Osteoblast (primary cell): ENCODE results near the gene AGA. TPM values are rescaled to one million over a fixed set of nuclear protein-coding genes. Genes with fewer than 3 reads are reported as not detected.

Experiments used
- DNase-seq: peaks from one replicate; pipeline ENCODE4 v3.0.0; 2011; ENCODE audit warnings: low spot score, mixed read lengths; ENCODE audit not compliant: insufficient read length; ENCODE audit errors: missing footprints
- H2AFZ ChIP-seq: 2 replicates; pipeline ENCODE4 v1.6.0; 2011; ENCODE audit warnings: mild to moderate bottlenecking, low read length
- H3K27ac ChIP-seq: 2 replicates; pipeline ENCODE4 v1.5.1; 2011; ENCODE audit warnings: mild to moderate bottlenecking, low read depth, low read length, moderate library complexity
- H3K27me3 ChIP-seq: 2 replicates; pipeline ENCODE4 v1.6.0; 2012; ENCODE audit warnings: mild to moderate bottlenecking, control low read depth, inconsistent platforms, low read length, moderate library complexity; ENCODE audit not compliant: insufficient read depth
- H3K36me3 ChIP-seq: 2 replicates; pipeline ENCODE4 v1.5.1; 2011; ENCODE audit warnings: mild to moderate bottlenecking, low read length, control low read depth, moderate library complexity; ENCODE audit not compliant: insufficient read depth
- H3K4me1 ChIP-seq: 2 replicates; pipeline ENCODE4 v1.5.1; 2011; ENCODE audit warnings: mild to moderate bottlenecking, low read length, control low read depth, moderate library complexity; ENCODE audit not compliant: insufficient read depth
- H3K4me2 ChIP-seq: 2 replicates; pipeline ENCODE4 v1.6.0; 2011; ENCODE audit warnings: mild to moderate bottlenecking, low read length; ENCODE audit not compliant: insufficient read depth
- H3K4me3 ChIP-seq: fragments of 200-600 bp; sonication (generic); 3 replicates; pipeline ENCODE4 v1.5.1; 2012; ENCODE audit warnings: mild to moderate bottlenecking, low read length, inconsistent platforms; ENCODE audit not compliant: insufficient read depth
- H3K79me2 ChIP-seq: 2 replicates; pipeline ENCODE4 v1.6.0; 2012; ENCODE audit warnings: mild to moderate bottlenecking, low read length, control low read depth, inconsistent platforms; ENCODE audit not compliant: insufficient read depth
- H3K9me3 ChIP-seq: 2 replicates; pipeline ENCODE4 v1.5.1; 2011; ENCODE audit warnings: low read depth, low read length, control low read depth
- H4K20me1 ChIP-seq: 2 replicates; pipeline ENCODE4 v1.6.0; 2012; ENCODE audit warnings: mild to moderate bottlenecking, low read length, control low read depth; ENCODE audit not compliant: insufficient read depth
- CTCF ChIP-seq: IDR thresholded peaks from 2 replicates; pipeline ENCODE4 v1.5.1; 2011; ENCODE audit warnings: mild to moderate bottlenecking, low read depth, low read length, moderate library complexity; ENCODE audit errors: extremely low read depth
- total RNA-seq: library from RNA; depleted of rRNA; stranded (reverse); fragments of >200 nt; gene quantifications from 2 replicates; pipeline ENCODE4 v1.2.3, GENCODE V29; 2012

The AGA gene
- total RNA-seq, 1 donor = 43.4 TPM

- H3K36me3 ChIP-seq = no peaks in the 10 kb centered on the region
- H2AFZ ChIP-seq = no peak overlapping the region
- TF ChIP-seq CTCF = no peak
- no peak overlapping the region for H3K4me2 ChIP-seq
- H3K9me3 ChIP-seq = no peaks in the 10 kb centered on the region
- H3K4me1 ChIP-seq = peaks cover 22% of the 10 kb centered on the region
- no peak overlapping the region for H3K27ac ChIP-seq
- H3K27me3 ChIP-seq = no peaks in the 10 kb centered on the region
- no peak for DNase-seq
- H4K20me1 ChIP-seq = no peaks in the 10 kb centered on the region
- no peaks in the 10 kb centered on the region for H3K79me2 ChIP-seq
- H3K4me3 ChIP-seq = no peak overlapping the region
These were observed 41.0 kb upstream of the AGA start for GRCh38 chr4:177483271-177483670.

- H3K79me2 ChIP-seq = no peaks in the 10 kb centered on the region
- TF ChIP-seq CTCF = no peak
- H3K9me3 ChIP-seq = no peaks in the 10 kb centered on the region
- DNase-seq = no peak
- no peaks in the 10 kb centered on the region for H4K20me1 ChIP-seq
- no peak overlapping the region for H3K4me3 ChIP-seq
- no peaks in the 10 kb centered on the region for H3K27me3 ChIP-seq
- H3K27ac ChIP-seq = no peak overlapping the region
- H3K4me1 ChIP-seq = peaks cover 22% of the 10 kb centered on the region
- H2AFZ ChIP-seq = no peak overlapping the region
- no peaks in the 10 kb centered on the region for H3K36me3 ChIP-seq
- H3K4me2 ChIP-seq = no peak overlapping the region
These were observed 40.1 kb upstream of the AGA start for GRCh38 chr4:177482367-177482766.

GRCh38 chr4:177480795-177481194 is 38.6 kb upstream of the AGA start:
- Histone ChIP-seq H3K4me2 (no peak overlapping the region), H4K20me1 (no peaks in the 10 kb centered on the region), H3K27ac (no peak overlapping the region), H3K36me3 (no peaks in the 10 kb centered on the region), H3K79me2 (no peaks in the 10 kb centered on the region), H3K4me1 (peaks cover 22% of the 10 kb centered on the region), H3K4me3 (no peak overlapping the region), H3K27me3 (no peaks in the 10 kb centered on the region), H2AFZ (no peak overlapping the region), H3K9me3 (no peaks in the 10 kb centered on the region)
- no peak for TF ChIP-seq CTCF
- DNase-seq = no peak

- TF ChIP-seq CTCF = no peak
- no peak overlapping the region for H3K27ac ChIP-seq
These were observed 36.8 kb upstream of the AGA start for GRCh38 chr4:177479063-177479462.

More at GRCh38 chr4:177479063-177479462, 36.8 kb upstream of the AGA start:
- Histone ChIP-seq H3K36me3 (no peaks in the 10 kb centered on the region), H2AFZ (no peak overlapping the region), H3K4me1 (peaks cover 6% of the 10 kb centered on the region), H3K9me3 (no peaks in the 10 kb centered on the region), H3K4me2 (no peak overlapping the region), H3K4me3 (no peak overlapping the region), H3K27me3 (no peaks in the 10 kb centered on the region), H3K79me2 (no peaks in the 10 kb centered on the region), H4K20me1 (no peaks in the 10 kb centered on the region)
- no peak for DNase-seq
